HUES64 (cell line): ENCODE data around the gene LGI4.

Experiments
- H3K27ac ChIP-seq: 2 replicates; pipeline ENCODE4 v1.7.0; 2013; ENCODE audit warnings: low read depth, low read length, inconsistent platforms
- H3K27me3 ChIP-seq: 2 replicates; pipeline ENCODE4 v1.6.1; 2013; ENCODE audit warnings: mild to moderate bottlenecking, low read length; ENCODE audit not compliant: insufficient read depth
- H3K36me3 ChIP-seq: 2 replicates; pipeline ENCODE4 v1.6.1; 2013; ENCODE audit warnings: mild to moderate bottlenecking, low read length; ENCODE audit not compliant: insufficient read depth
- H3K4me1 ChIP-seq: 2 replicates; pipeline ENCODE4 v1.6.1; 2013; ENCODE audit warnings: mild to moderate bottlenecking, low read length, moderate library complexity; ENCODE audit not compliant: insufficient read depth
- H3K4me3 ChIP-seq: 2 replicates; pipeline ENCODE4 v1.5.1; 2013; ENCODE audit warnings: mild to moderate bottlenecking, low read length, moderate library complexity
- H3K9ac ChIP-seq: 2 replicates; pipeline ENCODE4 v1.6.1; 2013; ENCODE audit warnings: mild to moderate bottlenecking, low read depth, low read length
- H3K9me3 ChIP-seq: 2 replicates; pipeline ENCODE4 v1.6.1; 2013; ENCODE audit warnings: low read depth, low read length; ENCODE audit not compliant: insufficient read depth
- WGBS: fragments of 150-250, 120-280 bp; methylation state at CpG from one replicate; pipeline ENCODE4 v1.1.7; 2013; ENCODE audit warnings: missing lambda C conversion rate; 5-methylcytosine and 5-hydroxymethylcytosine counted together

LGI4 gene

DNA sequence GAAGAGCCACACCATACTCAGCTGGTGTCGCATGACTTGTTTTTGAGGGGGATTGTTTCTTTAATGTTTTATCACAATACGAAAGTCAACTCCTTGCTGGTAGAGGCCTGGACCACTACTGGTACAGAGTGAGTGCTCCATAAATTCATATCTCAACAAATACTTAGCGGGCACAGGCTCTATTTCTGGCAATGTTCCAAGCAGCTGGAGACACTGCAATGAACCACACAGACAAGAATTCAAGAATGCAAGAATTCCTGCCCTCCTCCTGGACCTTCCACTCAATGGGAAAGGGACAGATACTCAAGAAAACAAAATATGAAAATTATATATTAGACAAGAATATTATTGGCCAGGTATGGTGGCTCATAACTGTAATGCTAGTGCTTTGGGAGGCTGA lies 14.6 kb upstream of the LGI4 start:
- H3K9me3 ChIP-seq = no peaks in the 10 kb centered on the region
- peaks cover 21% of the 10 kb centered on the region for H3K27me3 ChIP-seq
- H3K9ac ChIP-seq = no peak overlapping the region
- no peak overlapping the region for H3K27ac ChIP-seq
- no peak overlapping the region for H3K4me3 ChIP-seq
- H3K36me3 ChIP-seq = no peaks in the 10 kb centered on the region
- WGBS = 93% methylated on average over 3 of the region's 3 CpGs
- H3K4me1 ChIP-seq = peaks cover 22% of the 10 kb centered on the region

DNA sequence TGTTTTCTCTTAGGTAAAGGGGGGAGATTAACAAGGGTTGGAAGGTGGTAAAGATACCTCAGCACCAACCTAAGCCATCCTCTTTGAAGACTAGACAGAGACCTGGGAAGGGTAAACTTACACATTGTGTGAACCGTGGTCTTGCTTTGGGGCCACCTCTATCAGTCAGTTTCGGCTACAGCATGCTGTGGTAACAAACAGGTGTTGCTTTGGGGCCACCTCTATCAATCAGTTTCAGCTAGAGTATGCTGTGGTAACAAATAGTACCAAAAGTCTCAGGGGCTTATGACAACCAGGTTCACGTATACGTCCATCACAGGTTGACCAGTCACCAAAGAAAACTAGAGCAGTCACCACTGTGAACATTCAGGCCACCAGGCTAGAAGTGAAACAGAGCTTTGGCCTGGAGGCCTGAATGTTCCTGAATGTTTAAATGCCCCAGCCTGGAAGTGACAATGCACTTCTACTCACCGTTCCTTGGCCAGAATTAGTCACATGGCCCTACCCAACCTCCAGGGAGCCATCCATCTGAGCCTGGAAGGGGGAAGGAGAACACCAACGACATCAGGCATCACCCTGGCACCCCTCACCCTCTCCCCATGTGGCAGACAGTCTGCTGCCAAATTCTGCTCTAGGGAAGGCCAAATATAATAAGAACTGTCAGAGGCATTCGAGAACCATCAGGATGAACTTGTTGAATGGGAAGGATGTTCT lies 12.0 kb upstream of the LGI4 start:
- H3K4me1 ChIP-seq = peaks cover 18% of the 10 kb centered on the region
- 93% methylated on average over 6 of the region's 7 CpGs for WGBS
- peaks cover 29% of the 10 kb centered on the region for H3K27me3 ChIP-seq
- H3K4me3 ChIP-seq = no peak overlapping the region
- H3K27ac ChIP-seq = no peak overlapping the region
- H3K9ac ChIP-seq = no peak overlapping the region
- no peaks in the 10 kb centered on the region for H3K36me3 ChIP-seq
- H3K9me3 ChIP-seq = no peaks in the 10 kb centered on the region

DNA sequence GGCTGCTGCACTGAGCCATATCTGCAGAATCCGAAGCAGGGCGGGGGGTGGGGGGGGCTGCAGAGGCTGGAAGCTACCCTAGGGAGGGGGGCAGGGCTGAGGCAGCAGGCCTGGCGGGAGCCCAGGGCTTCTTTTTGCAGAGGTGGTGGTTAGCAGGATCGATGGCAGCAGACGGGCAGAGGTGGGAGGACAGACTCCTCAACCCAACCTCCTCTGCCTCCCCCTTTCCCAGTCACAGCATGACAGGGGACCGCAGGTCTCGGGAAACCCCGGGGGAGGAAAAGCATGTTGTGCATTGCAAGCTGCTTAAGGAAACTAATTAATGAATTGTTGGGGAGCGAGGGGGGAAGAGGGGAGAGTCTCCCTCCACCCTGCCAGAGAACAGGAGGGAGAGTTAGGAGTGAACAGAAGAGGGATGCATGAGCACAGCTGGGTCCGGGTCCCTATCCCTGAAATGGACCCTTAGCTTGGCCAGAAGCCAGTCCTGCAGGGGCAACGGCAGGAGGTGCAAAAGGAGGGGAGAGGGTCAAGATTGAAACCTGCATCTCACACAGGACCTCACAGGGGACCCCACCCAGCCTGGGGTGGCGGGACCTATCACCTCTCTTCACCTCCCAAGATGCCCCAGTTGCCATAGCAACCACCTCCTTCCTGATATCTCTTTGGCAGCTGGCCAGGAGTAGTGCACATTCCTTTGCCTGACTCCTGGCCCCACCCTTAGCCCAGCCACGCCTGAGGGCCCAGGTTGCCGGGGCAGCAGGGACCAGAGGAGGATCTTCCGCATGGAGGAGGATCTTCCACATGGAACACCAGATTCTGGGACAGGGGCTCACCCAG lies 10.0 kb upstream of the LGI4 start:
- H3K27me3 ChIP-seq = peaks cover 35% of the 10 kb centered on the region
- H3K27ac ChIP-seq = no peak overlapping the region
- no peaks in the 10 kb centered on the region for H3K9me3 ChIP-seq
- 25% methylated on average over 13 of the region's 15 CpGs for WGBS
- no peak overlapping the region; the same call in 1 of the 2 replicates for H3K4me3 ChIP-seq
- peaks cover 6% of the 10 kb centered on the region; the same call in 1 of the 2 replicates for H3K4me1 ChIP-seq
- H3K36me3 ChIP-seq = no peaks in the 10 kb centered on the region
- H3K9ac ChIP-seq = no peak overlapping the region

DNA sequence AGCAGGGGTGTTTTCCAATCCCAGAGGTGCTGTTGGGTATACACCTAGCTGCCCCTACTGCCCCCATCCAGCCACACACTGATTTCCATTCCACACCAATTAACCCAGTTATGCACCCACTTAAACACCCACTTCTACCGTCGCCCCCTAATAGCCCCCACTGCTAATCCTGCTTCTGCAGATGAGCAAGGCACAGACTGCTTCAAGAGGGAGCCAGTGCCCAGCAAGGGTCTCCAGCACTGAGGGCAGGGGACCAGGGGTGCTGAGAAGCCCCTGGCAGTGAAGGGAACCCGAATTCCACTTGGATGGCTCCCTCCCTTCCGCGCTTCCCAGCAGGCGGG lies 9.4 kb upstream of the LGI4 start:
- no peaks in the 10 kb centered on the region for H3K9me3 ChIP-seq
- H3K27me3 ChIP-seq = peaks cover 35% of the 10 kb centered on the region
- 12% methylated on average over 4 of the region's 6 CpGs for WGBS
- no peak overlapping the region for H3K9ac ChIP-seq
- H3K36me3 ChIP-seq = no peaks in the 10 kb centered on the region
- no peak overlapping the region for H3K27ac ChIP-seq
- H3K4me3 ChIP-seq = no peak overlapping the region; the same call in 1 of the 2 replicates
- peaks cover 6% of the 10 kb centered on the region; the same call in 1 of the 2 replicates for H3K4me1 ChIP-seq

DNA sequence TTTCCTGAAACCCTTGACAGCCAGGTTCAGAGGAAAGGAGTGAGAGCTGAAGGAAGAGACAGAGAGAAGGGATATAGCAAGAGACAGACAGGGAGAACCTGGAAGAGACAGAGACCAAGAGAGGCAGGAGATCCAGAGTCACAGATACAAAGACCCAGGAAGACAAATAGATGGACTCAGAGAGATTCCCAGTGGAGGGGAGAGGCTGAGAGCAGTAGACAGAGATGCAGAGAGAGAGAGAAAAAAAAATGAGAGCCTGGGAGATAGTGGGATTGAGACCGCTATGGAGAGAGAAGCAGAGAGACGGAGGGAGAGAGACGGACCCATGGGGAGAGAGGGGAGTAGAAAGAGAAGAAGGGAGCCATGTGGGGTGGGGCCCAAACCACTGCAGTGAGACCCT lies 9.0 kb upstream of the LGI4 start:
- no peak overlapping the region for H3K27ac ChIP-seq

DNA sequence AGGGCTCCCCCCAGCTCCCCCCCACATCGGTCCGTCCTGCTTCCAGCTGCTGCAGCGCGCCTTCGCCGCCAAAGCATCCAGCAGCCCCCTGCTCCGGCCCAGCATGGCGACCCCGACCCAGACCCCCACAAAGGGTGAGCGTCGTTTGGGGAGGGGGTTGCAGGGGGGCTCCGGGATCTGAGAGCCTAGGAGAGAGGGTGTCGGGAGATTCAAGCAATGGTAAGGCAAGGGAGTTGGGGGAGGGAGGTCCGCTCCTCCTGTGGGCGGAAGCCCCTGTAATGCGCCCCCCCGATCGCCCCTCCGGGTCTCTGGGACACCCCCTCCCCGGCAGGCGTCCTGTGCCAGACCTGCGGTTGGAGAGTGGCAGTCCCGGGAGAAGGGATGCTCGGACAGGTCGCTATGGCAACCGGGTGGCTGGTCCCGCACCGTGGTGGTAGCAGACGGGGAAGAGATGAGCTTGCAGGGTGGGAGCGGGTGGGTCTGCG lies 8.4 kb upstream of the LGI4 start, which contains the start of gene FXYD7:
TSS of gene FXYD7 (plus strand) at position 25 of the 485 bp plus-strand sequence. CDS start at position 104, 79 bp downstream.
- Histone ChIP-seq H3K4me3 (peak within 1 kb of the TSS; percentile 58), H3K9me3 (no peaks in the 10 kb centered on the region), H3K4me1 (peaks cover 6% of the 10 kb centered on the region; the same call in 1 of the 2 replicates), H3K27me3 (peaks cover 35% of the 10 kb centered on the region), H3K36me3 (no peaks in the 10 kb centered on the region), H3K27ac (peak within 1 kb of the TSS; percentile 59; the same call in 1 of the 2 replicates), H3K9ac (peak within 1 kb of the TSS; percentile 31; the same call in 1 of the 2 replicates)
- 5% methylated on average over 28 of the region's 31 CpGs for WGBS

More for the DNA sequence above, 9.0 kb upstream of the LGI4 start:
- Histone ChIP-seq H3K36me3 (no peaks in the 10 kb centered on the region), H3K4me3 (no peak overlapping the region; the same call in 1 of the 2 replicates), H3K9ac (no peak overlapping the region), H3K9me3 (no peaks in the 10 kb centered on the region), H3K27me3 (peaks cover 35% of the 10 kb centered on the region), H3K4me1 (peaks cover 6% of the 10 kb centered on the region; the same call in 1 of the 2 replicates)
- 18% methylated on average over 3 of the region's 3 CpGs for WGBS

DNA sequence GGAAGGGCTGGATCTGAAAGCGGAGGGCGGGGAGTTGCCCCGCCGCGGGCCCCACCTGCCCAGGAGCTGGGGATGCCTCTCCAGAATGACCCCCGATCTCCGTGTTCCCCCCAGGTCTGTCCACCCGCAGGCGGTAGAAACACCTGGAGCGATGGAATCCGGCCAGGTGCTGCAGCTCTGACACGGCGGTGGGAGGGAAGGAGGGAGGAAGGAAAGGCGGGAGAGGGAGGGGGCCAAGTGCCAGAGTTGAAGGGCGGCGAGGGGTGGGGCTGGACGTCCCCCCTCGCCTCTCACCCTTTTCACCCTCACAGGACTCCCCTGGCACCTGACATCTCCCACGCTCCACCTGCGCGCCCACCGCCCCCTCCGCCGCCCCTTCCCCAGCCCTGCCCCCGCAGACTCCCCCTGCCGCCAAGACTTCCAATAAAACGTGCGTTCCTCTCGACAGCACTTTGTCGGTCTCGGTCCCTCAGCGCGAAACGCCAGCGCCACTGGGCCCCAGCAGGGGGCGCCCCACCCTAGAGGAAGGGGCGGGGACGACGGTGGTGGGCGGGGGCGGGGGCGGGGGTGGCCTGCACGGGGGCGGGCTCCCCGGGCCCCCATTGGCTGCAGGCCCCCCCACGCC lies 7.9 kb upstream of the LGI4 start:
- no peaks in the 10 kb centered on the region for H3K9me3 ChIP-seq
- peaks cover 6% of the 10 kb centered on the region; the same call in 1 of the 2 replicates for H3K4me1 ChIP-seq
- peak overlapping the region; percentile 59; the same call in 1 of the 2 replicates for H3K27ac ChIP-seq
- no peaks in the 10 kb centered on the region for H3K36me3 ChIP-seq
- under 1% methylated on average over 36 of the region's 46 CpGs for WGBS
- H3K4me3 ChIP-seq = peak overlapping the region; percentile 58
- H3K9ac ChIP-seq = peak overlapping the region; percentile 31; the same call in 1 of the 2 replicates
- H3K27me3 ChIP-seq = peaks cover 35% of the 10 kb centered on the region

DNA sequence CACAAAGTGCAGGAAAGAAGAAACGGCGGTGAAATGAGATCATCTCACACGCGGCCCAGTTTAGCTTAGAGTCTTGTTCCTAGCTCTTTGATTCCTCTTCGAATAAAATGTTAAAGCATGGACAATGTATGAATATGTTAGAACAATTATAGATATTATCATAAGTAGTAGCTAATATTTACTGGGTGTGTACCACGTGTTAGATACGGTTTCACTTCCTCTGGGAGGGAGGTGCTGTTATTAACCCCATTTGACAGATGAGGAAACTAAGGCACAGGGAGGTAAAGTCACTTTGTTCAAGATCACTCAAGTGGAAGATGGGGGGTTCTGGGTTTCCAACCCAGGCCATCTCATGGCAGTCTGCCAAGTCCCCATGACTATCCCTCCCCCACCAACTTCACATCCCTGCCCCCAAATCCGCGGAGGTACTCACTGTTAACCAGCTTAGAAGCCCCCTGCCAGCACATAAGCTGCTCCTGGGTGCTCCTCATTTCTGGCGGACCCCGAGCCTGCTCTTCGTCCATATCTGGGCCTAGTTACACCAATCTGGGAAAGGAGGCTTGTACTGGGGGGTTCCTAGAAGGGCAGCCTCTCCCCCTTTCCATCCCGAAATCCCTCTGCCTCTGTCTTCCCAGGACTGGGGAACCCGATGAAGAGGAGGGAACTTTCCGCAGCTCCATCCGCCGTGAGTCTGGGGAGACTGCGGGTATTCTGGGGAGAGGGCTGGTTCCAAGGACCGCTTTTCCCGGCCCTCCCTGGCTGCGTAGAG lies 7.2 kb upstream of the LGI4 start:
- Histone ChIP-seq H3K27ac (peak overlapping the region; percentile 59; the same call in 1 of the 2 replicates), H3K4me1 (peaks cover 6% of the 10 kb centered on the region; the same call in 1 of the 2 replicates), H3K36me3 (no peaks in the 10 kb centered on the region), H3K9ac (peak overlapping the region; percentile 31; the same call in 1 of the 2 replicates), H3K27me3 (peaks cover 35% of the 10 kb centered on the region), H3K4me3 (peak overlapping the region; percentile 58), H3K9me3 (no peaks in the 10 kb centered on the region)
- WGBS = 14% methylated on average over 21 of the region's 21 CpGs

DNA sequence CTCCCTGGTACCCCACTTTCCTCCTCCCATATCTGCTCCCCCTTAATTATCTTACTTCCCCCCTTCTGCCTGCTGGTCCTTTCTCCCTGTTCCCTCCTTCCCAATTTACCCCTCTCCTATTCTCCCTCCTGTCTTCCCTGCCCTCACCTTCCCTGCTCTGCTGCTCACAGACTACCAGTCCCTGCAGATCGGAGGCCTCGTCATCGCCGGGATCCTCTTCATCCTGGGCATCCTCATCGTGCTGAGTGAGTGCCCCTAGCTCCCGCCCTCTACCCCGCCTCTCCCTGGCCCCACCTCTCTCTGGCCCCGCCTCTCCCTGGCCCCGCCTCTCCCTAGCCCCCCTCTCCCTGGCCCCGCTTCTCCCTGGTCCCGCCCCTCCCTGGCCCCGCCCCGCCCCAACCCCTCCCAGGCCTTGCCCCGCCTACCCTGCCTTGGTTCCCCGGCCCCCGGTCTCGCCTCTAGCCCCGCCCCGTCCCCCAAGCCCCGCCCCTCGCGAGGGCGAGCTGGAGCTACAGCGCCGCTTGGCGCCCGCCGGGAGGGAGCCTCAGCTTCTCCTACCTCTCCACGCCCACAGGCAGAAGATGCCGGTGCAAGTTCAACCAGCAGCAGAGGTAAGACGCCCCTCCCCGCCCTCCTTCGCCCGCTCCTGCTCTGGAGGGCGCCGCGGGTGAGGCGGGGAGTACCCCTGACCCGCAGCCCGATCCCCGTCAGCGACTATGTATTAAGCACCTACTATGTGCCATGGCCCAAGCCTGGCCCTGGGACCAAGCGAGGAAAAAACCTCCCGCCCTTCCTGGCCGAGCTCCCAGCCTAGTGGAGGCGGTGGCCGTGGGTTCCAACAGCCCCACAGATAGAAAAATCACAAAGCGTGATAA lies 6.3 kb upstream of the LGI4 start:
- Histone ChIP-seq H3K4me3 (peak overlapping the region; percentile 58), H3K9me3 (no peaks in the 10 kb centered on the region), H3K27ac (no peak overlapping the region; the same call in 1 of the 2 replicates), H3K4me1 (peaks cover 6% of the 10 kb centered on the region; the same call in 1 of the 2 replicates), H3K27me3 (peaks cover 35% of the 10 kb centered on the region), H3K36me3 (no peaks in the 10 kb centered on the region), H3K9ac (no peak overlapping the region; the same call in 1 of the 2 replicates)
- 3% methylated on average over 41 of the region's 48 CpGs for WGBS
